NT2/D1 (cell line): ENCODE data around the gene PANX2.

Experiments
- DNase-seq: peaks from one replicate; pipeline ENCODE4 v3.0.0-alpha.2; 2011; ENCODE audit warnings: low read depth, low spot score
- H3K27me3 ChIP-seq: 2 replicates; pipeline ENCODE4 v1.6.0; 2011; ENCODE audit warnings: mild to moderate bottlenecking; ENCODE audit not compliant: insufficient read length, insufficient read depth
- H3K36me3 ChIP-seq: 2 replicates; pipeline ENCODE4 v1.6.1; 2011; ENCODE audit warnings: mild to moderate bottlenecking, low read length, mixed read lengths; ENCODE audit not compliant: insufficient read depth, insufficient read length
- H3K4me1 ChIP-seq: 2 replicates; pipeline ENCODE4 v1.5.1; 2011; ENCODE audit not compliant: insufficient read depth, insufficient read length
- H3K4me3 ChIP-seq: 2 replicates; pipeline ENCODE4 v1.5.1; 2011; ENCODE audit warnings: low read depth; ENCODE audit not compliant: insufficient read length
- H3K9ac ChIP-seq: 2 replicates; pipeline ENCODE4 v1.6.0; 2011; ENCODE audit warnings: low read depth; ENCODE audit not compliant: insufficient read length
- H3K9me3 ChIP-seq: 2 replicates; pipeline ENCODE4 v1.5.1; 2011; ENCODE audit warnings: mild to moderate bottlenecking, low read length; ENCODE audit not compliant: insufficient read depth
- SUZ12 ChIP-seq: IDR thresholded peaks from 2 replicates; pipeline ENCODE4 v1.6.1; 2011; ENCODE audit not compliant: insufficient read length, insufficient read depth; ENCODE audit errors: extremely low read depth
- YY1 ChIP-seq: IDR thresholded peaks from 2 replicates; pipeline ENCODE4 v1.6.1; 2011; ENCODE audit not compliant: insufficient read length, insufficient read depth
- ZNF274 ChIP-seq: IDR thresholded peaks from 2 replicates; pipeline ENCODE4 v1.6.1; 2011; ENCODE audit warnings: mild to moderate bottlenecking, low read depth, low read length

PANX2 gene

GRCh38 chr22:50184004-50184901, 13.7 kb downstream of the PANX2 start:
- H3K4me3 ChIP-seq = peak overlapping the region; percentile 79
- no peak for DNase-seq
- H3K9me3 ChIP-seq = no peaks in the 10 kb centered on the region
- H3K27me3 ChIP-seq = no peaks in the 10 kb centered on the region
- TF ChIP-seq SUZ12 = no peak
- no peak for TF ChIP-seq ZNF274
- no peak for TF ChIP-seq YY1
- H3K4me1 ChIP-seq = peaks cover 9% of the 10 kb centered on the region
- H3K36me3 ChIP-seq = peaks cover 10% of the 10 kb centered on the region
- peak overlapping the region; percentile 87 for H3K9ac ChIP-seq

- Histone ChIP-seq H3K9me3 (no peaks in the 10 kb centered on the region), H3K36me3 (peaks cover 11% of the 10 kb centered on the region), H3K4me3 (peak overlapping the region; percentile 79), H3K4me1 (peaks cover 9% of the 10 kb centered on the region), H3K9ac (peak overlapping the region; percentile 87), H3K27me3 (no peaks in the 10 kb centered on the region)
- TF ChIP-seq SUZ12 = no peak
- TF ChIP-seq YY1 = no peak
- no peak for TF ChIP-seq ZNF274
- no peak for DNase-seq
These were observed 14.4 kb downstream of the PANX2 start for GRCh38 chr22:50184902-50185374.

- peaks cover 12% of the 10 kb centered on the region for H3K4me1 ChIP-seq
- H3K9ac ChIP-seq = peak within 1 kb of the TSS; percentile 87
- H3K4me3 ChIP-seq = peak within 1 kb of the TSS; percentile 79
- peak; percentile 48 for DNase-seq
- H3K9me3 ChIP-seq = no peaks in the 10 kb centered on the region
- TF ChIP-seq ZNF274 (no peak), YY1 (no peak), SUZ12 (no peak)
- H3K36me3 ChIP-seq = peaks cover 11% of the 10 kb centered on the region
- no peaks in the 10 kb centered on the region for H3K27me3 ChIP-seq
These were observed 15.0 kb downstream of the PANX2 start, which contains the start of gene TRABD for GRCh38 chr22:50185375-50186087. TSS of gene TRABD (plus strand) at chr22:50185913. CDS start at chr22:50193061, 7,148 bp downstream.

GRCh38 chr22:50186181-50186714, 15.7 kb downstream of the PANX2 start:
- DNase-seq = no peak
- Histone ChIP-seq H3K9me3 (no peaks in the 10 kb centered on the region), H3K4me1 (peaks cover 12% of the 10 kb centered on the region), H3K9ac (peak overlapping the region; percentile 79), H3K36me3 (peaks cover 14% of the 10 kb centered on the region), H3K4me3 (peak overlapping the region; percentile 60), H3K27me3 (no peaks in the 10 kb centered on the region)
- TF ChIP-seq ZNF274 (no peak), YY1 (no peak), SUZ12 (no peak)

GRCh38 chr22:50186761-50187523, 16.4 kb downstream of the PANX2 start:
- peaks cover 12% of the 10 kb centered on the region for H3K4me1 ChIP-seq
- DNase-seq = no peak

GRCh38 chr22:50188356-50188755, 17.8 kb downstream of the PANX2 start:
- Histone ChIP-seq H3K4me1 (peaks cover 12% of the 10 kb centered on the region), H3K9ac (no peak overlapping the region)

More at GRCh38 chr22:50186761-50187523, 16.4 kb downstream of the PANX2 start:
- Histone ChIP-seq H3K4me3 (peak overlapping the region; percentile 60), H3K27me3 (no peaks in the 10 kb centered on the region), H3K9ac (peak overlapping the region; percentile 79), H3K36me3 (peaks cover 21% of the 10 kb centered on the region), H3K9me3 (no peaks in the 10 kb centered on the region)
- TF ChIP-seq SUZ12 (no peak), YY1 (no peak), ZNF274 (no peak)

More at GRCh38 chr22:50188356-50188755, 17.8 kb downstream of the PANX2 start:
- no peak for DNase-seq
- no peaks in the 10 kb centered on the region for H3K27me3 ChIP-seq
- peaks cover 30% of the 10 kb centered on the region for H3K36me3 ChIP-seq
- TF ChIP-seq ZNF274 = no peak
- H3K4me3 ChIP-seq = no peak overlapping the region
- H3K9me3 ChIP-seq = no peaks in the 10 kb centered on the region
